Chondrocyte (in vitro differentiated cells): ENCODE data around the gene DENND1A. TPM values are rescaled to one million over a fixed set of nuclear protein-coding genes. Genes with fewer than 3 reads are reported as not detected.
A peak's percentile ranks its signal among the peaks of the same experiment; 100 is the strongest.

Source experiments
- DNase-seq: peaks from one replicate; pipeline ENCODE4 v3.0.0; 2021; ENCODE audit warnings: mixed read lengths, low spot score
- H3K27ac Mint-ChIP-seq: one replicate; pipeline ENCODE4 v1.8.0; 2021; ENCODE audit warnings: mild to moderate bottlenecking, moderate library complexity, mixed read lengths; ENCODE audit not compliant: unreplicated experiment
- H3K27me3 Mint-ChIP-seq: 2 replicates; pipeline ENCODE4 v1.8.0; 2021; ENCODE audit warnings: low read depth, mixed read lengths
- H3K36me3 Mint-ChIP-seq: 2 replicates; pipeline ENCODE4 v1.8.0; 2021; ENCODE audit warnings: low read depth, mixed read lengths
- H3K4me1 Mint-ChIP-seq: 2 replicates; pipeline ENCODE4 v1.8.0; 2021; ENCODE audit warnings: low read depth, mild to moderate bottlenecking, mixed read lengths
- H3K4me3 Mint-ChIP-seq: one replicate; pipeline ENCODE4 v1.8.0; 2021; ENCODE audit warnings: mild to moderate bottlenecking, moderate library complexity, mixed read lengths; ENCODE audit not compliant: unreplicated experiment
- H3K9me3 Mint-ChIP-seq: 2 replicates; pipeline ENCODE4 v1.8.0; 2021; ENCODE audit warnings: low read depth, mixed read lengths
- CTCF ChIP-seq: fragments of 200-600 bp; sonication (generic); IDR thresholded peaks from 2 replicates; pipeline ENCODE4 v1.5.0; 2021; ENCODE audit warnings: antibody characterized with exemption, mild to moderate bottlenecking, moderate library complexity
- total RNA-seq: library from RNA; stranded (reverse); gene quantifications from 3 replicates; pipeline ENCODE4 v1.2.1, GENCODE V29; 2021

Gene DENND1A
- total RNA-seq, 1 donor from 2014 or later: 15.3 TPM

GRCh38 chr9:123753669-123754258 lies 176.2 kb downstream of the DENND1A start:
- H3K9me3 Mint-ChIP-seq: no peaks in the 10 kb centered on the region
- TF ChIP-seq CTCF: no peak
- H3K36me3 Mint-ChIP-seq: peaks cover 2% of the 10 kb centered on the region
- peaks cover 37% of the 10 kb centered on the region for H3K4me1 Mint-ChIP-seq
- no peak for DNase-seq
- no peak overlapping the region for H3K4me3 Mint-ChIP-seq
- no peaks in the 10 kb centered on the region for H3K27me3 Mint-ChIP-seq
- H3K27ac Mint-ChIP-seq: peak overlapping the region; percentile 28

- Mint-ChIP-seq H3K27ac (peak overlapping the region; percentile 58), H3K4me3 (no peak overlapping the region), H3K27me3 (no peaks in the 10 kb centered on the region), H3K36me3 (peaks cover 2% of the 10 kb centered on the region), H3K9me3 (no peaks in the 10 kb centered on the region), H3K4me1 (peaks cover 37% of the 10 kb centered on the region)
- no peak for TF ChIP-seq CTCF
- no peak for DNase-seq
These were observed 176.9 kb downstream of the DENND1A start for GRCh38 chr9:123753016-123753415.

- H3K36me3 Mint-ChIP-seq: no peaks in the 10 kb centered on the region
- H3K27me3 Mint-ChIP-seq: no peaks in the 10 kb centered on the region
- H3K9me3 Mint-ChIP-seq: no peaks in the 10 kb centered on the region
- no peak overlapping the region for H3K4me3 Mint-ChIP-seq
- TF ChIP-seq CTCF: no peak
- DNase-seq: no peak
- H3K4me1 Mint-ChIP-seq: peaks cover 37% of the 10 kb centered on the region
- no peak overlapping the region for H3K27ac Mint-ChIP-seq
These were observed 180.2 kb downstream of the DENND1A start for GRCh38 chr9:123749580-123750202.

- Mint-ChIP-seq H3K9me3 (no peaks in the 10 kb centered on the region), H3K36me3 (no peaks in the 10 kb centered on the region)
These were observed 183.2 kb downstream of the DENND1A start for GRCh38 chr9:123746765-123747164.

GRCh38 chr9:123745933-123746332 lies 184.0 kb downstream of the DENND1A start:
- Mint-ChIP-seq H3K4me3 (no peak overlapping the region), H3K9me3 (no peaks in the 10 kb centered on the region), H3K4me1 (peaks cover 36% of the 10 kb centered on the region), H3K27ac (no peak overlapping the region), H3K36me3 (no peaks in the 10 kb centered on the region), H3K27me3 (no peaks in the 10 kb centered on the region)
- DNase-seq: no peak
- no peak for TF ChIP-seq CTCF

More at GRCh38 chr9:123746765-123747164, 183.2 kb downstream of the DENND1A start:
- DNase-seq: no peak
- H3K27ac Mint-ChIP-seq: no peak overlapping the region
- H3K4me3 Mint-ChIP-seq: no peak overlapping the region
- H3K27me3 Mint-ChIP-seq: no peaks in the 10 kb centered on the region
- peaks cover 27% of the 10 kb centered on the region for H3K4me1 Mint-ChIP-seq
- TF ChIP-seq CTCF: no peak
